ENCODE measurements around the gene ZNF638.

GRCh38 chr2:71281950-71282349, 49.6 kb upstream of the ZNF638 start:
- TF ChIP-seq CTCF (IDR thresholded peaks at IDR 0.05; ENCODE audit: low read depth, low read length) (no peak), EZH2phosphoT487 (IDR thresholded peaks at IDR 0.05; ENCODE audit: low read depth) (no peak)

Measured in OCI-LY3 (cell line).